ENCODE data around the gene DPEP3.

GRCh38 chr16:67935101-67935401, 45.2 kb downstream of the DPEP3 start:
- TF ChIP-seq, protein P1, sequence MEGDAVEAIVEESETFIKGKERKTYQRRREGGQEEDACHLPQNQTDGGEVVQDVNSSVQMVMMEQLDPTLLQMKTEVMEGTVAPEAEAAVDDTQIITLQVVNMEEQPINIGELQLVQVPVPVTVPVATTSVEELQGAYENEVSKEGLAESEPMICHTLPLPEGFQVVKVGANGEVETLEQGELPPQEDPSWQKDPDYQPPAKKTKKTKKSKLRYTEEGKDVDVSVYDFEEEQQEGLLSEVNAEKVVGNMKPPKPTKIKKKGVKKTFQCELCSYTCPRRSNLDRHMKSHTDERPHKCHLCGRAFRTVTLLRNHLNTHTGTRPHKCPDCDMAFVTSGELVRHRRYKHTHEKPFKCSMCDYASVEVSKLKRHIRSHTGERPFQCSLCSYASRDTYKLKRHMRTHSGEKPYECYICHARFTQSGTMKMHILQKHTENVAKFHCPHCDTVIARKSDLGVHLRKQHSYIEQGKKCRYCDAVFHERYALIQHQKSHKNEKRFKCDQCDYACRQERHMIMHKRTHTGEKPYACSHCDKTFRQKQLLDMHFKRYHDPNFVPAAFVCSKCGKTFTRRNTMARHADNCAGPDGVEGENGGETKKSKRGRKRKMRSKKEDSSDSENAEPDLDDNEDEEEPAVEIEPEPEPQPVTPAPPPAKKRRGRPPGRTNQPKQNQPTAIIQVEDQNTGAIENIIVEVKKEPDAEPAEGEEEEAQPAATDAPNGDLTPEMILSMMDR (optimal IDR thresholded peaks at IDR 0.05 in 1 of 3, IDR thresholded peaks at IDR 0.05 in 1 of 3, conservative IDR thresholded peaks at IDR 0.05 in 1 of 3; ENCODE audit: extremely low read depth in 1 of 3, insufficient read depth in 2 of 3, low read length in 3 of 3) = no peak
- no peak for TF ChIP-seq EZH2 (IDR thresholded peaks at IDR 0.05; ENCODE audit: low read length)

All from keratinocyte (primary cell).